Body of pancreas (tissue), 4 donors: Measurements from ENCODE around the gene CLK3. TPM values are rescaled to one million over a fixed set of nuclear protein-coding genes. Genes with fewer than 3 reads are reported as not detected.
A peak's percentile ranks its signal among the peaks of the same experiment; 100 is the strongest.

Experiments
- ATAC-seq: fragments of 150-250 bp; one replicate; pipeline ENCODE4 v1.9.1; 2016
- DNase-seq, 4 donors: peaks; one replicate each; pipeline ENCODE4 v3.0.0-alpha.2; 2019
- H3K27ac ChIP-seq, 4 donors: fragments of 200-600 bp; sonication (generic); 1 replicate in 3 of 4; 2 replicates in 1 of 4; pipeline versions ENCODE4 v1.5.1 to v1.6.1; 2016 to 2019; ENCODE audit warnings: mild to moderate bottlenecking in 1 of 4, mixed read lengths in 1 of 4, moderate library complexity in 1 of 4
- H3K27me3 ChIP-seq, 2 donors: fragments of 200-600 bp; sonication (generic); one replicate each; pipeline ENCODE4 v1.6.0; 2016; ENCODE audit warnings: mild to moderate bottlenecking in 1 of 2
- H3K36me3 ChIP-seq, 2 donors: fragments of 200-600 bp; sonication (generic); replicated peaks in 1 of 2; 2 replicates each; pipeline ENCODE4 v1.5.1; 2016; ENCODE audit warnings: low read depth in 2 of 2; ENCODE audit not compliant: insufficient read depth in 1 of 2
- H3K4me1 ChIP-seq: fragments of 200-600 bp; sonication (generic); one replicate; pipeline ENCODE4 v1.6.0; 2016
- H3K4me3 ChIP-seq, 2 donors: fragments of 200-600 bp; sonication (generic); 1 replicate in 1 of 2; 2 replicates in 1 of 2; pipeline ENCODE4 v1.5.1; 2016 to 2019
- H3K9me3 ChIP-seq, 3 donors: fragments of 200-600 bp; sonication (generic); 1 replicate in 2 of 3; 2 replicates in 1 of 3; pipeline ENCODE4 v1.5.1; 2016
- POLR2A ChIP-seq, 3 donors: fragments of 450-650 bp; IDR thresholded peaks; one replicate each; pipeline ENCODE4 v1.6.1; 2016; ENCODE audit warnings: antibody characterized with exemption in 3 of 3, mild to moderate bottlenecking in 2 of 3
- WGBS, 2 donors: methylation state at CpG; one replicate each; pipeline ENCODE4 v1.1.5; 2017; 5-methylcytosine and 5-hydroxymethylcytosine counted together
- intact Hi-C: fragments of 100-400 bp; cut with DNase I; formaldehyde crosslinking; loops from one replicate; pipeline ENCODE4 v1.15.1; 2023
- total RNA-seq, 2 donors: library from RNA; depleted of rRNA; stranded (reverse); fragments of >200 nt; gene quantifications; one replicate each; pipeline ENCODE4 v1.1.0, GENCODE V29; 2016
- TF ChIP-seq, protein P1 (sequence below), 7 experiments: fragments of 450-650 bp in 4 of 7; fragments of 200-600 bp in 3 of 7; sonication (generic) in 3 of 7; IDR thresholded peaks; one replicate each; pipeline ENCODE4 v1.5.1; 2016 to 2019; ENCODE audit warnings: antibody characterized with exemption in 7 of 7

CLK3 gene
- total RNA-seq, 2 donors from 2014 or later = 48.0 to 126 TPM

DNA sequence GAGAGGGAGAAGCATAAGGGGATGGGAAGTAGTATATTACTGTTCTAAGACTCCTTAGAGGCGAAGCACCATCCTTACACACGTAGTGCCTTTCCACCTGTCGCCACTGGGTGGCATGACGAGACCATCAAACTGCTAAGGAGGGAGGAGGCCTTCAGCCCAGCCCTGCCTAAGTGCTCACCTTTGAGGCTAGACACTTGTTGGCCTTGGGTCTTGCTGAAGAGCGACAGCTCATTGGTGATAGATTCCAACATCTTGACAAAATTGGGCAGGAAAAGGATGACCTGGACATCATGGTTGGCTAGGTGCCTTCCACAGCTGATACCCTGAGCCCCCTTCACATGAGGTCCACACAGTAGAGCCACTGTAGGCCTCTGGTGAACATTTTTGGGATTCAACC is 19.6 kb downstream of the CLK3 start:
- DNase-seq = peak; percentile 67 to 74 (median 70)
- Histone ChIP-seq H3K9me3 (no peaks in the 10 kb centered on the region), H3K36me3 (peaks cover 0 to 23% of the 10 kb centered on the region in 2 donors), H3K4me1 (no peaks in the 10 kb centered on the region), H3K27me3 (no peaks in the 10 kb centered on the region), H3K27ac (no peak overlapping the region), H3K4me3 (no peak overlapping the region)
- ATAC-seq = peak; percentile 75
- TF ChIP-seq, protein P1, sequence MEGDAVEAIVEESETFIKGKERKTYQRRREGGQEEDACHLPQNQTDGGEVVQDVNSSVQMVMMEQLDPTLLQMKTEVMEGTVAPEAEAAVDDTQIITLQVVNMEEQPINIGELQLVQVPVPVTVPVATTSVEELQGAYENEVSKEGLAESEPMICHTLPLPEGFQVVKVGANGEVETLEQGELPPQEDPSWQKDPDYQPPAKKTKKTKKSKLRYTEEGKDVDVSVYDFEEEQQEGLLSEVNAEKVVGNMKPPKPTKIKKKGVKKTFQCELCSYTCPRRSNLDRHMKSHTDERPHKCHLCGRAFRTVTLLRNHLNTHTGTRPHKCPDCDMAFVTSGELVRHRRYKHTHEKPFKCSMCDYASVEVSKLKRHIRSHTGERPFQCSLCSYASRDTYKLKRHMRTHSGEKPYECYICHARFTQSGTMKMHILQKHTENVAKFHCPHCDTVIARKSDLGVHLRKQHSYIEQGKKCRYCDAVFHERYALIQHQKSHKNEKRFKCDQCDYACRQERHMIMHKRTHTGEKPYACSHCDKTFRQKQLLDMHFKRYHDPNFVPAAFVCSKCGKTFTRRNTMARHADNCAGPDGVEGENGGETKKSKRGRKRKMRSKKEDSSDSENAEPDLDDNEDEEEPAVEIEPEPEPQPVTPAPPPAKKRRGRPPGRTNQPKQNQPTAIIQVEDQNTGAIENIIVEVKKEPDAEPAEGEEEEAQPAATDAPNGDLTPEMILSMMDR (IDR thresholded peaks at IDR 0.05) = peak; percentile 57 to 91 (median 85)
- TF ChIP-seq POLR2A (IDR thresholded peaks at IDR 0.05) = no peak
- intact Hi-C loops = no loop called here
- WGBS, 2 donors = 12 to 21% methylated on average over 5 of the region's 5 CpGs

DNA sequence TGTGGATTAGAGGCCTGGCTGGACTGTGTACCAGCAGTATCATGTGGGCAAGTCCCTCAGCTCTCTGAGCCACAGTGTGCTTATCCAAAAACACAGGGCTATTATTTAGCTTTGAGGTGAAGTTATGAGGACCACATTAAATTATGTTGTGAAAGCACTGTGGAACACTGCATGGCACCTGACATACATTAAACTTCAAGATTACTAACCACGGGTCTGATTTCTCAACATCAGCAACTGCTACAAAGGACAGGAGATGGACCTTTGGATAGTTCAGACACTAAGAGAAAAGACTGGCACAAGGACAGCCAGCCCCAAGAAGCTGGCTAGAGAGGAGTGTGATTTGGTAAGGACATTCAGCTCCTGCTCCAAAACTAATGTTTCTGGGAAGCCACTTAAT is 21.3 kb downstream of the CLK3 start:
- Histone ChIP-seq H3K36me3 (peaks cover 0 to 21% of the 10 kb centered on the region in 2 donors), H3K9me3 (no peaks in the 10 kb centered on the region), H3K4me1 (peaks cover 13% of the 10 kb centered on the region), H3K27ac (no peak overlapping the region), H3K27me3 (no peaks in the 10 kb centered on the region), H3K4me3 (no peak overlapping the region)
- 25 to 57% methylated on average over 1 of the region's 1 CpG for WGBS, 2 donors
- TF ChIP-seq, protein P1 (IDR thresholded peaks at IDR 0.05) = no peak
- TF ChIP-seq POLR2A (IDR thresholded peaks at IDR 0.05) = no peak
- ATAC-seq (no peak), DNase-seq (no peak)
- intact Hi-C loops = no loop called here

DNA sequence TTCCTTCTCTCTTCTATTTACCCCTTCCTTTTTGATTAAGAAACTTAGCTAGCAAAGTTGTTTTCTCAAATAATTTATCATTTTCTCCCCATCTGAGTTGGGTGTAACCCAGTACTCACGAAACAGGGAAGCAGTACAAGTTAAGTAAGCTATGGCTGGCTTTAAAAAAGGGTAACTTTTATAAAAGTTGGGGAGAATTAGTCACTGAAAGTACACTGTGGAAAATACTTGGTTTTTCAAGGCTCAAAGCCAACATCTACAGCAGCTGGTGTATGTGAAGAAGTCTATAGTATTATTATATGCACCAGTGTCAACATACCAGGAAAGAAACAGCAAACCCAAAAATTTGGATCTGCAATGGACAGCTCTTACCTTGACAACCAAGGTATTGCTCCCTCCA is 25.5 kb downstream of the CLK3 start:
- intact Hi-C loops = no loop called here
- no peak for ATAC-seq
- 83 to 84% methylated on average over 1 of the region's 1 CpG for WGBS, 2 donors
- no peaks in the 10 kb centered on the region for H3K9me3 ChIP-seq
- H3K4me3 ChIP-seq = no peak overlapping the region
- H3K4me1 ChIP-seq = peaks cover 44% of the 10 kb centered on the region
- H3K36me3 ChIP-seq = peaks cover 0 to 10% of the 10 kb centered on the region in 2 donors
- H3K27ac ChIP-seq = no peak overlapping the region
- no peaks in the 10 kb centered on the region for H3K27me3 ChIP-seq
- DNase-seq = no peak
- no peak for TF ChIP-seq POLR2A (IDR thresholded peaks at IDR 0.05)
- TF ChIP-seq, protein P1 (IDR thresholded peaks at IDR 0.05) = no peak

DNA sequence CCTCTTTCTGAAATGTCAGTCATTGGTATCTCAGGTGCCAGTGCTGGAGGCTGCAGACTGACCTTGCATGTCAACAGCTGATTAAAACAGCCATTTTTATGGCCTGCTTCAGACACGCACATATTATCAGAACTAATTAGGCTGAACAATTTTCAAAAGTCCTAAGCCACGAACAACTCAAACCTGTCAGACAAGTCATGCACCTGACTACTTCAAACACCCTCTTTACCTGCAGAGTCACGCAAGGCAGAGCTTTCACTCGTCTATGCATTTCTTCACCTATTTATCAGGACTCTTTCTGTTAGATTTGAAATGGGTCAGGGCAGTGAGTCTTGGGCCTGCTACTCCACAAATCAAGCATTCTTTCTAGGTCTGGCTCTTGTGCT is 26.7 kb downstream of the CLK3 start:
- H3K4me1 ChIP-seq = peaks cover 44% of the 10 kb centered on the region
- DNase-seq (peak in 2 of 4 donors; percentile 32 to 41), ATAC-seq (peak; percentile 68)
- peaks cover 0 to 5% of the 10 kb centered on the region in 2 donors for H3K36me3 ChIP-seq
- no peaks in the 10 kb centered on the region for H3K9me3 ChIP-seq
- no peaks in the 10 kb centered on the region for H3K27me3 ChIP-seq
- no peak for TF ChIP-seq POLR2A (IDR thresholded peaks at IDR 0.05)
- TF ChIP-seq, protein P1 (IDR thresholded peaks at IDR 0.05) = no peak
- intact Hi-C loops = no loop called here
- 16 to 30% methylated on average over 4 of the region's 4 CpGs for WGBS, 2 donors
- H3K4me3 ChIP-seq = no peak overlapping the region
- H3K27ac ChIP-seq = peak overlapping the region; percentile 52 to 76 (median 59)
